KG1 (cell line): Measurements from ENCODE around the gene SLC49A3.
A peak's percentile ranks its signal among the peaks of the same experiment; 100 is the strongest.
"Not testable (repeated sequence)": the region's sequence is repeated elsewhere in the genome, so short reads cannot be mapped to it uniquely, and the experiment has no call there.

Experiments
- DNase-seq: peaks from one replicate; lab custom pipeline; 2025; lab: John Stamatoyannopoulos, UW

The SLC49A3 gene

GRCh38 chr4:681736-682451, 7.1 kb downstream of the SLC49A3 start:
- DNase-seq: no peak

DNA sequence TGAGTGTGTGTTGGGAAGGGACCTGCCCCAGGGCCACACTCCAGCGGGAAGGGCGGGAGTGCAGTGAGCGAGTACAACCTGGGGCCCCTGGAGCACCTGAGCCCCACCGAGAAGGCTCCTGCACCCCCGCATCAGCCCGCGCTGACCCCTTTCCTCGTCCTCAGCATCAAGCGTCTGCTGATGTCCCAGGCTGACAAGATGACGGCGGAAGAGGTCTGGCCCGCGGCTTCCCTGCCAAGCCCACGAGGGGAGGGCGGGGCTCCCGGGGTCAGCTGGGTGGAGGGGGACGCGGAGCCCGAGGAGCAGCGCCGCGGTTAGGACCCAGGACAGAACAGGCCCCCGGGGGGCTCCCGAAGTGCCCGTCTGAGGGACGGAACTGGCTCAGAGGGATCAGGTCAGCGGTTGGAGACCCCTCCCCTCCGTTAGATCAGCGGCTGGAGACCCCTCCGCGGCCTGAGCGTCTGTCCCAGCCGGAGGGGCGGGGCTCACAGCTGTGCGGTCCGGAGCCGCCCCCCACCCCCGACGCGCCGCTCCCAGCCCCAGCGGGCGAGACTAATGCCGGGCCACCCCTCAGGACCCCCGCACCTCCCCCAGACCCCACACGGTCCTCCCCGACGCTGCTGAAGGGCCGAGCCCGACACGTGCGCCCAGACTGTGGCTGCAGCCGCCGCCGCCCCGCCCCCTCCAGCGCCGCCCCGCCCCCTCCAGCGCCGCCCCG, 7.9 kb downstream of the SLC49A3 start:
- DNase-seq: no peak

DNA sequence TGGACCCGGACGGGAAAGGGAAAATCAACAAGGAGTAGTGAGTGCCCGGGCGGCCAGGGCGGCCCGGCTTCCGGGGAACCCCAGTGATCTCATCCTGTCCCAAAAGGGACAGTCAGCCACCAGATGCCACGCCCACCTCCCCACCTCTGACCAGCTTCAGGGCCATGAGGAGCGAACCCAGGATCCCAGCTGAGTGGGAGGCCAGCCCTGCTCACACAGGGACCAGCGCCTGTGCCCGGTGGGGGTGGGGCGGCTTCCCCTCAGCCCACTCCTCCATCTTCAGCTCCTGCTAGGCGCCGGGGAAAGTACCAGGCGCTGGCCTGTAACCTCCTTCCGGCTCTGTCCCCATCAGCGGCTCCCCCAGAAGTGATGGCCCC, 8.4 kb downstream of the SLC49A3 start:
- DNase-seq: no peak

DNA sequence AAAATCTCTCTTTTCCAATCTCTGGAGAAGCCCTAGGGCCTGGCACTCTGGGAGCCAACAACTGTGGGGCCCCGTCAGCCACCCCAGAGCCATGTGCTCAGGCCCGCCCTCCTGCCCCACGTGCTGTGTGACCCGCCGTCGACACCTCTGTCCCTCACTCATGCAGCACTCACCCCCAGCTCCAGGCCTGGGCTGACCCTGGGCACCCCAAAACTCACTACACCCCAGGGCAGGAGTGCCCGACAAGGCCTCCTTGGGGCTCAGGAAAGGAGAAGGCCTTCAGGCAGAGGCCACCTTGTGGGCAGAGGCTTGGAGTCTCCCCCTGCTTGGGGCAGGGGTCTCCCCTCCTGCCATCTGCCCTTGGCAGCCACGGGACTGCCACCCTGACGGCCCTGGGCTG, 8.9 kb downstream of the SLC49A3 start:
- DNase-seq: no peak

DNA sequence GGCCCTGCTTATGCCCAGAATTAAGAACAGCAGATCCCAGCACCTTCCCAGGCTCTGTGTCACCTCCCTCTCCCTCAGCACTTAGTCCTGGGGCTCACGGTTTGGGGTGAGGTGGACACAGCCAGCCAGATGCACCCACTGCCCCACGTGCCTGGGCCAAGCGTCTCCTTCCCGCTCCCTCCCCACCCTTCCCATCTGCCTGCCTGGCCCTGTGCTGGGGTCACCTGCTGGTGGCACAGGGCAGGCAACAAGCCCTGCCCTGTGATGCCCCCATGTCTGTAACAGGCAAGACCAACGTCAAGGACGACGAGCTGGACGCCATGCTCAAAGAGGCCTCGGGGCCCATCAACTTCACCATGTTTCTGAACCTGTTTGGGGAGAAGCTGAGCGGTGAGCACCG, 9.3 kb downstream of the SLC49A3 start:
- DNase-seq: no peak

DNA sequence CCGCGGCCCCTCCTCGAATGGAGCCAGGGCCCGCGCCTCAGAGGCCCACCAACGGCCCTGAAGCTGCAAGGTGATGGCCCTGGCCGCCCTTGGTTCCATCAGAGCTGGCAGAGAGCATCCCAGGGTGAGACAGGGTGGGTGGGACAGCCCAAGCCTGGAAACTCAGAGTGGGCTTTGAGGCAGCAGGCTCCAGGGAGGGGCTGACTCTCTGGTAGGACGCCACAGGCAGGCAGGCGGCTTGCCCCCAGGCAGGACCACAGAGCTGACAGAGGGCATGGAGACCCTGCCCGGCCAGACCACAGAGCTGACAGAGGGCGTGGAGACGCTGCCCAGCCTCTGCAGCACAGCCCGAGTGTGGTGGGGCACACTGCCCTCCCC, 9.9 kb downstream of the SLC49A3 start:
- no peak for DNase-seq

- no peak for DNase-seq
Measured at GRCh38 chr4:678331-679103, 10.4 kb downstream of the SLC49A3 start.

GRCh38 chr4:677431-678293, 11.3 kb downstream of the SLC49A3 start:
- no peak for DNase-seq

GRCh38 chr4:676871-677235, 12.1 kb downstream of the SLC49A3 start:
- no peak for DNase-seq

DNA sequence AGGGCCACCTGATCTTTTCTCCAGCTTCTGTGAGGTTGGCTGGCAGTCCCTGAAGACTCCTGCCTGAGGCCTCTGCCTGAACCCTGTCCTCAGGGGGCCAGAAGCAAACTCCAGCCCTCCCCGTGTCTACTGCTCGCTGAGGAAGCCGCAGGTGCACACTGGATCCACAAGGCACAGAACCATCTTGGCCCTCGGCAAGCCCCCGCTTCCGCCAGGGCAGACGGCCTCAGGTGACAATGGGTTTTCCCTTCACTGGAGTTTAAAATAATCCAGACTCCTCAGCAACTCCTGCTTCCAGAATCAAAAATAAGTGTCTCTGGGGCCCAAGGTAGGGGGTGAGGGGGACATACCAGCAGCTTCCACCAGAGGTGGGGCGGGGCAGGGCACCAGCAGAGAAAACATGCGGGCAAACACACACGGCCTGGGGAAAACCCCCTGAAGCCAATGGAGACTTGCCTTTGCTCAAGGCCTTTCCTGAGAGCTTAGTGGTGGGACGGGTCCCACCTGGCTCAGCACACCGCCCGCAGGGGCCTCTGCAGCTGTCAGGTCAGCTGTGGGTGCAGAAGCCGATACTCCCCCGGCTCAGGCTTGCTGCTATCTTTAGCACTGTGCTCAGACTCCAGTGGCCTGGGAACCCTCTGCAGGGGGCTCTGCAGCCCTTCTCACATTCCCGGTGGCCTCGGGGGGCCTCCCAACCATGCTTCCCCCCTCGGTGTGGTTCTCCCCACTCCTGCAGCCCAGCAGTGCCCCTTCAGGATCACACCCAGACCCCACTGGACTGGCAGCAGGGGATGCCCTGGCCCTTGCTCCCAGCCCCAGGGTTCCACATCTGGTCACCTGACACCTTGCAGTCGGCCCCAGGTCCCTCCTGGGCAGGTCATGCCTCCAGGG, 12.7 kb downstream of the SLC49A3 start:
- DNase-seq: no peak

- DNase-seq: no peak
Measured at GRCh38 chr4:675036-675882, 13.7 kb downstream of the SLC49A3 start.

GRCh38 chr4:674172-675035, 14.5 kb downstream of the SLC49A3 start, which contains the start of the genes ATP5ME and MYL5:
Gene ATP5ME (minus strand): TSS chr4:674276. CDS start chr4:674247, 29 bp downstream.
Gene MYL5 (plus strand): TSS chr4:674542. CDS start chr4:678027, 3,485 bp downstream.
- DNase-seq: peak; percentile 94

GRCh38 chr4:673349-674091, 15.4 kb downstream of the SLC49A3 start:
- DNase-seq: no peak

DNA sequence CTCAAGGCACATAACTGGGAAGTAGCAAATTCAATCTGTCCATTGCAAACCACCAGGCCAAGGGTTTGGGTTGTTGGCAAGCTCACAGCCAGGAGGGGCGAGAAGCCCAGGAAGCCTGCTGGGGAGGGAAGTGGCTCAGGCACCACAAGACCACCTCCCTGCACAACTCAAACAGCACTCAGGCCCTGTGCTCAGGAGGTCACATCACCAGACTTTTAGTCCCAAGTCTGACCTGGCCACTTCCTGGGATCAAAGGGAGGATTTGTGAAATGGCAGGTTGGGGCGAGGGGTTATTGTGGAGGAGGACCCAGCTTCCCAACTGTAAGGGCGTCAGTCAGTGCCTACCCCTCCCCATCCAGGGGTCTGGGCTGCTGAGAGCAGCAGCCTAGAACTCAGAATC, 17.2 kb downstream of the SLC49A3 start:
- DNase-seq: no peak

DNA sequence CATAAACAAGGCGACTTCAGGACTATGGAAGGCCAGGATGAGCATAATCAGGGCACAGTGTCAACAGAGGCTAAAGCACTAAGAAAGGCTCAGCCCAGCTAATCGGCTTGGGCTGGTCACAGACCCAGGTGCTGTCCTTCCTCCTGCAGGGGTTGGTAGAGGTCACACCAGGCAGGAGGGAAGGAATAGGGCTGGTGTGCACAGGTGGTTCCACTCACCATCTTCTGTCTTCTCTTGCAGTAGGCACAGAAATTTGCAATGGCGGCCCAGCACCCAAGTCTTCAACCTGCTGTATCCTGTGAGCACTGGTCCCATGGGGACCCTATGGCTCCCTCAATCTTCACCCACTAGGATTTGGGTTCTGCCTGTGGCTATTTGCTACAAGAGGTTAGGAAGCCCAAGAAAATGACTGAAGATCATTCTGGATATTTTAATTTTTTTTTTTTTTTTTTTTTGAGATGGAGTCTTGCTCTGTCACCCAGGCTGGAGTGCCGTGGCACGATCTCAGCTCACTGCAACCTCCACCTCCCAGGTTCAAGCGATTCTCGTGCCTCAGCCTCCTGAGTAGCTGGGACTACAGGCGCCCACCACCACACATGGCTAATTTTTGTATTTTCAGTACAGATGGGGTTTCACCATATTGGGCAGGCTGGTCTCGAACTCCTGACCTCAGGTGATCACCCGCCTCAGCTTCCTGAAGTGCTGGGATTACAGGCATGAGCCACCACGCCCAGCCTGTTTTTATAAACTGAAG, 19.0 kb downstream of the SLC49A3 start:
- DNase-seq: not testable (repeated sequence)

- not testable (repeated sequence) for DNase-seq
Measured at GRCh38 chr4:668219-668618, 20.7 kb downstream of the SLC49A3 start.

GRCh38 chr4:667545-667925, 21.4 kb downstream of the SLC49A3 start:
- no peak for DNase-seq
